Stimulated activated CD4-positive, alpha-beta T cell treated with anti-CD3 and anti-CD28 coated beads, Interleukin-2, amount 100 ng/mL, for 24 hours (primary cell): Measurements from ENCODE around the gene ADARB2.
"Not testable (repeated sequence)": the region's sequence is repeated elsewhere in the genome, so short reads cannot be mapped to it uniquely, and the experiment has no call there.

Experiments
- DNase-seq, 2 donors: peaks; one replicate each; pipeline ENCODE4 v3.0.0-alpha.2; 2020

The ADARB2 gene

DNA sequence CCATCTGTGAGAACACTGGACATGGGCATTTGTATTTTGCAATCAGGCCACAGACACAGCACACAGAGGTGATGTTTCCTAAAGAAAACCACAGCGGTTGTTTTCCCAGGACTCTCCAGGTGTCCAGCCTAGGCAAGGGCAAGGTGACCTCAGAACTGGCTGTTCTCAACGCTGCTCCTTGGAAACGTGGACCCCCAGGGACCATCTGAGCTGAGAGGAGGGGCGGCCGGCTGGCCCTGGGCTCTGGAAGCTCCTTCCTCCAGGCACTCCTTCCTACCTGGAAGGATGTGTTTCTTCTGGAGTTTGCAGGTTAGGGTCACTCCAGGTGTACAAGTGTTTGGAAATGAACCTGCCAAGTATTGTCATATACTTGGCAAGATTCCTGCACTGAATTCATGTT lies 103.1 kb downstream of the ADARB2 start:
- DNase-seq, result no peak

DNA sequence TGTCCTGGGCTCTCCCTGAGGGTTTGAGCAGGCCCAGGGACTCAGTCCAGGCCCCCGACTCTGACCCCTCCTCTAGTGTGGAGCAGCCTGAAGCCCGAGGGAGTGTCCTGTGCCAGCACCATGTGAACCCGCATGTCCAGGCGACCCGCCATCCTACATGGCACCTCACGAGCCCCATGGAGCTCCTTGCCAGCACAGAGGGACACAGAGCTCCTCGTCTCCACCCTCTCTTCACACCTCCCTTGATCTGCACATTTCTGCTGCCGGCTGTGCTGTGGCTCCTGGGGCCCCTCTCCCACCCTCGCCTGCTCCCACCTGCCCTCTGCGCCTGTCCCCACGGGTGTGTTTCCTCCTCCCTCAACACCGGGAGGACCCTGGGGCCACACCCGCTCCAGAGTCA lies 103.5 kb downstream of the ADARB2 start:
- no peak for DNase-seq

DNA sequence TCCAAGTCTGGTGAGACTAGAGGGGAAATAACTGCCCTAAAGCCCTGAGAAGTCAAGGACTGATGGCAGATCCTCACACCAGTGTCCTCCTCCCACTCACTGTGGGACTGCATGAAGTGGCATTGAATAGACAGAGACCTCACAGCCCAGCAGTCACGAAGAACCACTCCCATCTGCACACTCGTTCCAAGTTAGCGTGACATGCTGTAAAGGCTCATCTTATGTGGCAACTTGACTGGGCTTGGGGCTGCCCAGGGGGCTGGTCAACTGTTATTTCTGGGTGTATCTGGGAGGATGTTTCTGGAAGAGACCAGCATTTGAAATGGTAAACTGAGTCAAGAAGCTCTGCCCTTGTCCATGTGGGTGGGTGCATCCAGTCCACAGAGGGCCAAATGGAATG lies 104.7 kb downstream of the ADARB2 start:
- DNase-seq, result no peak

DNA sequence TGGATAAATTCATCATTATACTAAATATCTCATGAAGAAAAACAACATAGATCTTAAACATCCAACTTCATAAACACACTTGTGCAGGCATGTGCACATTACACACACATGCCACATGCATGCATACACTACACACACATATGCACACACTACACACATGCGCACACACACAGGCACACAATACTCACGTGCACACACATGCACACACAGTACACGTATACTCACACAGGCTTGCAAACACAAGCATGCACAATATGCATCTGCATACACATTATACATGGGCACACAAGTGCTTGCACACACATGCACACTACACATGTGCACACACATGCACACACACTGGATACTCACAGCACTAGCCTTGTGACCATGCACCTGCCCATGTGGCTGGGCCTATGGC lies 105.2 kb downstream of the ADARB2 start:
- DNase-seq, result no peak

DNA sequence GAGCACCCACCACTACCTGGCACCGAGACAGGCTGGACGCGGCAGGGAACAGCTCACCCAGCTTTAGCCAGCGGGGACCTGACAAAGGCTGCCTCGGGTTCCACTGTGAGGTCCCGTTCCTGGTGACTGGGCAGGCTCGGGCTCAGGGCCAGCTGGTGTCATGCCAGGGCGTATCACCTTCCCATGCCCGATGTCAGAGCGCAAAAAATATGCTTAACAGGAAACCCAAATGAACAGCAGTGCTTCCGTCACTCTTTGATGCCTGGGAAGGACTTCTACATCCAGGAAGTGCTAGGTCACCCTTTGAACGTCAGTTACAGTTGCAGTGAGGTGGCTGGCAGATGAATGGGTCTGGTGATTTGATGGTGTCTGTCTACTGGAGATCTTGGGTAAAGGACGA lies 106.0 kb downstream of the ADARB2 start:
- no peak for DNase-seq

DNA sequence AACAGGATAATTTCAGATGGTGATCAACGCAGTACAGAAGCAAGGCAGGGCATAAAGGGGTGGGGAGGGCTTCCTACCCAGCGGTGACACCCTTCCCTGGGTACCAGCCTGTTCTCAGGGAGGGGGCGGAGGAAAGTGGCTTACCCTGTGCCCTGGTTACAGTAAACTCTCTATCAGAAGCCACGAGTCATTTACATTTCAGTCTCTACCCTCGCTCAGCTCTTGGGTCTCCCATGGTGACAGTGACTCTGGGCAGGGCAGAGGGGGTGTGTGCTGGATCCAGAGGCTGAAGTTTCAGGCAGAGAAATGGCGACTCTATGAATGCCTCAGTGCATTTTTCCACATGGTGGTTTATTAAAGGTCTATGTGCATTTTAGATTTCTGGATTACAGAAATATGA lies 107.0 kb downstream of the ADARB2 start:
- DNase-seq, result no peak

DNA sequence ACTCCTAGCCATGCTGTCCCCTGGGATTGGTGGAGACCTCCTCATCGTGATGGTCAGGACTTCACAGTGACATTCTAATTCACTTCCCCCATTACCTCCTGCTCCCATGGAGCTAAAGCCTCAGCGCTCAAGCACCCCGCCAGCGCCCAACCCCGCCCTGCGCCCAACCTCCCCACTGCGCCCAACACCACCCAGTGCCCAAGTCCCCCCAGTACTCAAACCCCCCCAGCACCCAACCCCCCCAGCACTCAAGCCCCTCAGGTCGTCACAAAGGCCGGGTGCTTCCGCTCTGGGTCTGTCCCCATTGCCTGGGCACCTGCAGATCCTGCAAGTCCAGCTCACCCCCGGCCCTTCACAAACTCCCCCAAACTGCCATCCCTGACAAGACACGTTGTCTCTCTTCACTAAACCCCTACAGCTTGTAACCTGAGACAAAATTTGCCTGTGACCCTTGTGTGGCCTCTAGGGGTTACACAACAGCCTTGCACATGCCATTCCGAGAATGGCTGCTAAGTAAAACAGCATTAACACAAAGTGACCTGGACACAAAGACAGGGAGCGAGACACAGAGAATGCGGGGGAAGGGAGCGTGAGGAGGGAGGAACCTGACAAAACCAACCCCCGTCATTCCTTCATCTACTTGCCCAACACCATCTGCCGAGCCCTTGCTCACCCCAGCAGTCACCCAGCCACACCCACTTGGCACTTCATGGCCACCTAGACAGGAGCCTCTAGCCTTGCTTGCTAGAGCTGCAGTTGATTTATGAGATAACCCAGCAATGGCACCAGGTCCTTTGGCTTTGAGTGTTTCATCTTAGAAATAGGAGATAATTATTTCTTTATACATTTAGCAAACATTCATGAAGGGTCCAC lies 107.8 kb downstream of the ADARB2 start:
- no peak for DNase-seq

DNA sequence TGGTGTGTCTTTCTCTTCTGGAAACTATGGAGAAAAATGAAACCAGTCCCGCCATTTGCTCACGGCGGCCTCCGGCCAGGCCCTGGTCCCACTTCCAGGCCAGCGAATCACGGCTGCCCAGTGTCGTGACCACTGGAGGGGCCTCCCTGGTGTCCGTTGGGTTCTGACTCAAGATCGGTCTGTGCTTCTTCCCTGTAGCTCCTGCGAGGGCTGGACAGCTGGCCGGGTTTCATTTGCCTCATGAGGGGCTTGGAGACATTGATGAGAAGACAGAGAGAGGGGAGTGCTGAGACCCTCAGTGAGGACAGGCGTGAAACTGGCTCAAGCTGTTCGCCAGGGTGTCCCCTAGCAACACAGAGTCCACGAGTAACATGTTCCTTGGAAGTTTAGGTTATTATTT lies 108.6 kb downstream of the ADARB2 start:
- no peak for DNase-seq

DNA sequence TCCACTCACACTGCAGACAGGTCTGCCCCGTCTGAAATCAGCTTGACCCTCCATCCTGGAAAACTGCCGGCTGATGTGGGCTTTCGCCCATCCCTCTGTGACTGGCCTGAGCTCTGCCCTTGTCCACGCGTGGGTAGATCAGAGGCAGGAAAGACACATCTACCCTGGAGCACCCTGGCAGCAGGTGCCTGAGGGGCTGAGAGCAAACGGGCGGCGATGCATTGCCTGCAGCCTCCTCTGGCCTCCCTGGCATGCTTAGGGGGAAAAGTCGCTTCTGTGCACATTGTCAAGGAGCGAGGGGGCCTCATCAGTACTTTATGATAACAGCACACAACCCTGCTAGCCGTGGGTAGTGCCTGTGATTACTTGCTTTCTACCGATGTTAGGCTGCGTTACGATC lies 109.4 kb downstream of the ADARB2 start:
- no peak for DNase-seq

DNA sequence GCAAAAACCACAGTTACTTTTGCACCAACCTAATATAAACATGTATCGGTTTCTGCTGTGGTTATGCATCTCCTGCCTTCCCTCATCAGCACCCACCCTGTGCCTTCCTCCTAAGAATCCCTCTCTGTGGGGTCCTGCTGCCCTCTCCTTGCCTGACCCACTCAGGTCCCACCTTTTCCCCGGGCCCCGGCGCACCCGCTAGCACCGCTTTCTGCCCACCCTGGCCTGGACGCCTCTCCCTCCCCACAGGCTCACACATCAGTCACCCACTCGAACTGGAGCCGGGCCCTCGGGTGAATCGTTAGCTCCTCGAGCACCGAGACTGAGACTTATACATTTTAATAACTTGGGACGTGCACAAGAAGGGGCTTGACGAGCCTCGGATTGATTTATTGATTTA lies 110.5 kb downstream of the ADARB2 start:
- DNase-seq, result no peak

DNA sequence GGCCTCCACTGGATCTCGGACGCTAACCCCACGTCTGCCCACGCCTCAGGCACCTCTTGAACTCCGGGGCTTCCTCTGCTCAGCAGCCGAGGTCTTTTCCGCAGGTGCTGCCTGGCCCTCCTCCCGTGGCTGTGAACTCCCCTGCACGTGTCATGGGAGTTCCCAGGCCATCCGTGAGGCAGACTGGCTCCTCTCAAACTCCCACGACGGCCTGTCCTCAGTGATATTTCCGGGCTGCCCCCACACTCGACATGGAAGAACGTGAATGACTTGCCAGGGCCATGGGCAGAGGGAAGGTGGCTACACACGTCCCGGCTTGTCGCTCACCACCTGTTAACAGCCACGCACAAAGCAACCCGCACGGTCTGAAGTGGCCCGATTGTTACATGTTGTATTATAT lies 110.9 kb downstream of the ADARB2 start:
- no peak for DNase-seq

DNA sequence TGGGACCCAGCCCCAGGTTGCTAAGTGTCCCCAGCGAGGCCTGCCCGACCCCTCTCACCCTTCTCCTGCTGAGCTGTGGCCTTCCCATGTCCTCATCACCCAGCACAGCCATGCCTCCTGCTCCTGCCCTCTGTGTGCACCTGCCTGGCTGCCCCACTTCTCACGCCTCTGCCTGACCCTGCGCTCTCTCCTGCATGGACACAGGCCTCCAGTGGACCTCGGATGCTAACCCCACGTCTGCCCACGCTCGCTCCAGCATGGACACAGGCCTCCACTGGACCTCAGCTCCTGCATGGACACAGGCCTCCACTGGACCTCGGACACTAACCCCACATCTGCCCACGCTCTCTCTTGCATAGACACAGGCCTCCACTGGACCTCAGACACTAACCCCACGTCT lies 111.6 kb downstream of the ADARB2 start:
- no peak for DNase-seq

DNA sequence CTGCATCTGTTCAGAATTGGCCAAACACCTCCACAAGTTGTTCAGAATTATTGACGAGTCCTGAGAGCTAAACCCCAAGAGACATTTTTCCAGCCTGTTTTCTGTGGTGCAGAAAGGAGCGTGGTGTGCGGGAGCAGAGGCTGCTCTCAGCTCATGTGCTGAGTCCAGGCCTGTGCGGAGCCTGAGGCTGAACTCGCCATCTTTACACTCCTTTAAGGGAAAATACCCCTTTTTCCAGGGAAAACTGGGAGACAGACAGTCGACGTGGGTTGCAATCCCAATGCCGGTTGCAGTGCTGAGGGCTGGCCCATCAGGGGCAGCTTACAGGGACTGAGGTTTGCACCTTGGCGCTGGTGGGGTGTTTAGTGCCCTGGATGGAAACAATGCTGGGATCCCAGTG lies 112.2 kb downstream of the ADARB2 start:
- DNase-seq, result no peak

DNA sequence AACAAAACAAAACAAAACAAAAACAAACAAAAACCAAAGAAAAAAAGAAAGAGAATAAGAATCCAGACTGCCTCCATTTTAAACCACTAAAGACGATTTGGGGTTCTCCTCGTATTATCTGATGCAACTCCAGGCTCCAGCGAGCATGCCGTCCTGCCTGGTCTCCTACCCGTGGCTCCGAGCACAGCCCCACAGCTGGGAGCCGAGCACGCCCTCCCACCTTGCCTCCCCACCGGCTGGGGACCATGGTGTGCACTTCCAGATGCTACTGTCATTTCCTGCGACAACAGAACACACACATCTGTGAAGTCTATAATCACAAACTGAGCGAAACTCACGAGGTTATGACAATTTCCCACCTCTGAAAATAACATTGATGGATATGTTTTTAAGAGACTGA lies 113.1 kb downstream of the ADARB2 start:
- DNase-seq, result no peak

DNA sequence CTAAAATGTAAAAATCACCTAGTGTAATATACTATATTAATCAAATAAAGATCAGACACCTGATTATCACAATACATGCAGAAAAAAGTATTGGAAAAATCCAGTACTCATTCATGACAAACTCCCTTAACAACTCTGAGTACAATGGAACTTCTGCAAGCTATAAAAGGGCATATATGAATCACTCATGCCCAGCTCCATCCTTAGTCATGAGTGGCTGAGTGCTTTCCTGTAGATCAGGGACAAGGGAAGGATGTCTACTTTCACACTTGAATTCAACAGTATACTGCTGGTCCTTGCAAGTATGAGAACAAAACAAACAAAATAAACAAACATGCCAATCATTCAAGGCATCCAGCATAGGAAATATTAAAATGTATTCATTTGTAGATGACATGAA lies 116.5 kb downstream of the ADARB2 start:
- no peak for DNase-seq

DNA sequence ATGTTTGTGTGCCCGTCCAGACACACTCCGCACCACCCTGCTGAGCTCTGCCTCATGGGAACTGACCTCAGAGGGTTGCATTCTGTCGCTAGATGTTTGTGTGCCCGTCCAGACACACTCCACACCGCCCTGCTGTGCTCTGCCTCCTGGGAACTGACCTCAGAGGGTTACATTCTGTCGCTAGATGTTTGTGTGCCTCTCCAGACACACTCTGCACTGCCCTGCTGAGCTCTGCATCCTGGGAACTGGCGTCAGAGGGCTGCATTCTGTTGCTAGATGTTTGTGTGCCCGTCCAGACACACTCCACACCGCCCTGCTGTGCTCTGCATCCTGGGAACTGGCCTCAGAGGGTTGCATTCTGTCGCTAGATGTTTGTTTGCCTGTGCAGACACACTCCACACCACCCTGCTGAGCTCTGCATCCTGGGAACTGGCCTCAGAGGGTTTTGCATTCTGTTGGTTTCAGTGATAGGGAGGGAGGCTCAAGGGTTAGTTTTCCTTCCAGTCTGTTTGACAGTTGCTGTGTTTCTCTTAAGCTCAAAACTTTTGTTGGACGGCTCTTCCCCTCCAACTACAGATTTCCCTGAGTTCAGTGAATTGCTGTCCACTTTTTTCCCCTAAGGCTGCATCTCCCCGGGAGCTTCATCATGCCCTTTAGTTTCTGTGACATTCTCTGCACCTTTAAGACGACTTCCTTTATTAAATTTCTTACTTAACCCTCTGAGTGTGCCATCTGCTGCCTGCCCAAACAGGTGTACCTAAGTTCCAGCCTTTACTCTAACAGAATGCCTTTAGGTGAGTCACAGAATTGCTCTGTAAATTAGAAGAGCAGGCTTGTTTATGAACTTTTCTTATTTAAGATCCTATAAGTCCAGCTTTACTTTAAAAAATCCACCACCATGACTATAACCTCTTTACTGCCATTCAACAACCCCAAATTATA lies 119.7 kb downstream of the ADARB2 start:
- not testable (repeated sequence) for DNase-seq

DNA sequence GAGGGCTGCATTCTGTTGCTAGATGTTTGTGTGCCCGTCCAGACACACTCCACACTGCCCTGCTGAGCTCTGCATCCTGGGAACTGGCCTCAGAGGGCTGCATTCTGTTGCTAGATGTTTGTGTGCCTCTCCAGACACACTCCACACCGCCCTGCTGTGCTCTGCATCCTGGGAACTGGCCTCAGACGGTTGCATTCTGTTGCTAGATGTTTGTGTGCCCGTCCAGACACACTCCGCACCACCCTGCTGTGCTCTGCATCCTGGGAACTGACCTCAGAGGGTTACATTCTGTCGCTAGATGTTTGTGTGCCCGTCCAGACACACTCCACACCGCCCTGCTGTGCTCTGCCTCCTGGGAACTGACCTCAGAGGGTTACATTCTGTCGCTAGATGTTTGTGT lies 120.6 kb downstream of the ADARB2 start:
- not testable (repeated sequence) for DNase-seq

DNA sequence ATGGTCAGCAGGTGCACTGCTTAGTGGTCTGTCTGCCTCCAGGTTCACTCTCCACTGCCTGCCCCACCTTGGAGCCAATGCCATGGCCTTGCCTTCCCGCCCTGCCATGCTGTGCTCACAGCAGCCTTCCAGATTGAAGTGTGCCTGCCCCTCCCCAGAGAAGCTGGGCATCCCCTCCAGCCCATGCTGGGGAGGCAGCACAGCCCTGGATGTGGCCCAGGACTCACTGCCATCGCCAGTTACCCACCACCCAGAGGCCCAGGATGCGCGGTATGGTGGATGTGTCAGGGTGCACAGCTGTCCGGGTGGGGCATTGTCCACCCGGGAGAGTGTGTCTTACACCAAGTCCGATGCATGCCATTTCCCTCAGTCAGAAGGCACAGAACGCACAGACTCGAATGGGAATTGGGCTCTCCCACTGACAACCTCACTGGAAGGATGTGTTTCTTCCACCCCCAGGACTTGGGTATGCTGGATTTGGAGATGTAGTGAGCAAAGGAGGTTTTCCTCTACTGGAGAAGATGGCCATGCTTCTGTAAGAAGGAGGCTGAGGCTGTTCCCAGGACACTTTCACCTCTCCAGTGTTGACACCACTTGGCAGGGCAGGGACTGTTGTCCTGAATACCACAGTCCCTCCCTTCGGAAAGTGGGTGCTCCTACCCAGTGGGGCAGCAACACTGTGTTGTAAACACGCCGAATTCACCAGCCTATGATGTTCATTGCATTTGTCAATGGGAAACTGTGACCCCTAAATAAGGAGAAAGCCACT lies 122.0 kb downstream of the ADARB2 start:
- no peak for DNase-seq

DNA sequence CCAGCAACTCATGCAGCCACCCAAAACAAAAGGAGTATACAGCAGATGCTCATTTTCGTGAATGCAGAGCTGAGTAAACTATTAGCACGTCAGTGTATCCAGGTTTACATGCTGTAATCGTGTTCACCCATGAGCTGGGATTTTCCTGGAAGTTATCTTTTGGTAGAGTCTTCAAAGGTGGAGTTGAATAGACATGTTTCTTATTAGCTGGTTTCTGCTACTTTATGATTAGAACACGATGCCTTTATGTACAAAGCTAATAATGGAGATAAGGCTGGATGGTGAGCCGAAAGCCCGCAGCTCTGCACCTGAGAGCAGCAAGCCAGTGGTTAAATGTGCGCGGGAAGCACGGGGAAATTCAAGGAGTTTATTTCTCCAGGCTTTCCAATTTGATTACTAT lies 123.8 kb downstream of the ADARB2 start:
- no peak for DNase-seq

DNA sequence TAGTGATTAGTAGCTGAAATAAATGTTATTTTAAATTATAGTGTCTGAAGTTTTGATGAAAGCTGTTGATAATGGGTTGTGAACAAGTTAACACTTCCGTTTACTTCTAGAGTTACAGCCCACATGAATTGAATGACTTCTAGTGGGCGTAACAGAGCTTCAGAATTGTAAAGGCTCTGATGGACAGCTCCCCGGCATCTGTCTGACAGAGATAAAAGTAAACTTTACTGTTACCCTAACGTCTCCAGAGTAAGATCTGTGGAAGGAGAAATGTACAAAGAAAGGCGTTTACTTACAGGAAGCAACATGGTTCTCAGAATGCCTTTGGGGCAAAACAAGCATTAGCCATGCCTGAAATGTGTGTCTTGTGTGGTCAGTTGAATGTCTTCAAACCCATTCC lies 124.4 kb downstream of the ADARB2 start:
- no peak for DNase-seq

DNA sequence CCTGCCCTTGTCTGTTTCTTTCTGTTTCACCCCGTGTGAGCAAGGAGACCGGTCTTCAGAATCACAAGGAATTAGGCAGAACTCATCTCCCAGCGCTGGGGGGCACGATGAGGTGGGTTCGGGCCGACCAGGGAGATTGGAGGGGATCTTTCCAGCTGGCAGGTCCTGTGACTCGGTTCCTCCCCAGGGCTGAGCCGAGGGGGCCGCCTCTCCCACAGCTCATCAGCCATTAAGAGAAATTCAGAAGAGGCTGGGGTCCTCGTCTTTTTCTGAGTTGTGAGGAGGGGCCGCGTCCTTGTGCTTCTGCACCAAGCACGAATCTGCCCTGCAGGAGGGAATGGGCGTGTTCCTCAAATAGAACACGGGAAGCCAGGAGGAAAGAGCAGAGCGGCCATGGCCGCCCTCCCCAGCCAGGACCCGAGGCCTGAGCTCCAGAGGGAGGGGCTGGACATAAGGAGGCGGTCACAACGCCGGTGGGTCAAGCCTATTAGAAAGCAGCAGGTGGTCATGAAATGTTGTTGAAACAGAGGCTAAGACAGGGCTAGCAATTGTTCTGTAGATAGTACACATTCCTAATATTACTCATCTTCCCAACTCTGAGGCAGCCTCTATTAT lies 125.3 kb downstream of the ADARB2 start:
- DNase-seq, result no peak

DNA sequence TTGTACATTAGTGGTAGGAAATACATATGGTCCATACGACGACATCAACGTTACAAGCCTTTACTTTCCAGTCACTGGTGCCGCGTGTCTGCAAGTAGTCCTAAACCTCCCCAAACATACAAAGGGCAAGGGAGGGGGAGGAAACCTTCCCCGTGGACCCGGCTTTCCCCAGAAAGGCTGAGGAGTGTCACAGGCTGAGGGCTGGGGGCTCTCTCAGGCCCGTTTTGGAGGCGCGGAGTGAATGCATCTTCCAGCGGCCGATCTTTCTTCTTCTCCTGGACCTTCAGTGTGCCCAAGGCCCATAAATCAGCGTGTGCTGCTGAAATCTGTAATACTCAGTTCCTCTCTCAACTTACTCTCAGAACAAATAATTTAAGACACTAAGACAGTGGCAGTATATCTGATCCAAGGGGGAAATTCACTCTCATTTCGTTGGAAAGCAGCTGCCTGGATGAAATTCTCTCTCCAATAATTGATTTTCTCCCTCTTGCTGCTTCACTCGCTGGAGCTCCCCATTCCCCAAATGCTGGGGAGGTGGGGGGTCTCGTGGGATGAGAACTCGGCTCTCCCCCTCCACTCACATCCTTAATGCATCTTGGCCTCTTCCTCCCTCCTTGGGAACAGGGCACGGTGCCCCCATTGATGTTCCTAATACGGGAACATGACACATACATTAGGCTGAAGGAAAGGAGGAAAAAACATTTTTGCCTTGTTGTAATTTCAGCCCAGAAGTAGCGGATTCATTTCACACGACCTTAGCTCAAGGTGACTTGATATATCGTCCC lies 126.1 kb downstream of the ADARB2 start:
- no peak for DNase-seq
